H9 (cell line): Measurements from ENCODE around the gene CD3G. TPM values are rescaled to one million over a fixed set of nuclear protein-coding genes. Genes with fewer than 3 reads are reported as not detected.

Source experiments
- DNase-seq: peaks from one replicate; pipeline ENCODE4 v3.0.0-alpha.2; 2017
- H2AFZ ChIP-seq: one replicate; pipeline ENCODE4 v1.6.1; 2013; ENCODE audit warnings: mild to moderate bottlenecking, low read length, control low read depth, moderate library complexity
- H2AK5ac ChIP-seq: 2 replicates; pipeline ENCODE4 v1.6.1; 2013; ENCODE audit warnings: low read length, control low read depth, mixed read lengths; ENCODE audit not compliant: insufficient read length
- H2BK120ac ChIP-seq: one replicate; pipeline ENCODE4 v1.6.1; 2013; ENCODE audit warnings: low read depth, mild to moderate bottlenecking, low read length, control low read depth, inconsistent platforms; ENCODE audit not compliant: poor library complexity, severe bottlenecking
- H2BK12ac ChIP-seq: 2 replicates; pipeline ENCODE4 v1.6.1; 2013; ENCODE audit warnings: low read length, control low read depth, mixed read lengths, low read depth; ENCODE audit not compliant: insufficient read length
- H2BK15ac ChIP-seq: 2 replicates; pipeline ENCODE4 v1.6.1; 2013; ENCODE audit warnings: low read depth, low read length, control low read depth
- H2BK20ac ChIP-seq: one replicate; pipeline ENCODE4 v1.6.1; 2013; ENCODE audit warnings: low read depth, mild to moderate bottlenecking, low read length, control low read depth, inconsistent platforms; ENCODE audit not compliant: poor library complexity, severe bottlenecking
- H2BK5ac ChIP-seq: 2 replicates; pipeline ENCODE4 v1.6.1; 2013; ENCODE audit warnings: low read length, control low read depth, mixed read lengths; ENCODE audit not compliant: insufficient read length
- H3K14ac ChIP-seq: 2 replicates; pipeline ENCODE4 v1.6.1; 2013; ENCODE audit warnings: low read length, control low read depth; ENCODE audit not compliant: insufficient read depth
- H3K18ac ChIP-seq: 2 replicates; pipeline ENCODE4 v1.6.1; 2013; ENCODE audit warnings: low read depth, mild to moderate bottlenecking, mixed read lengths, low read length, control low read depth; ENCODE audit not compliant: insufficient read length
- H3K23ac ChIP-seq: 2 replicates; pipeline ENCODE4 v1.6.1; 2013; ENCODE audit warnings: low read length, control low read depth, mixed read lengths, low read depth; ENCODE audit not compliant: insufficient read length
- H3K23me2 ChIP-seq: 2 replicates; pipeline ENCODE4 v1.6.1; 2013; ENCODE audit warnings: low read depth, mild to moderate bottlenecking, mixed read lengths, low read length, control low read depth; ENCODE audit not compliant: insufficient read length, poor library complexity, severe bottlenecking
- H3K27ac ChIP-seq: 2 replicates; pipeline ENCODE4 v1.5.1; 2013; ENCODE audit warnings: low read length, control low read depth, mixed read lengths, low read depth; ENCODE audit not compliant: insufficient read length
- H3K27me3 ChIP-seq: 2 replicates; pipeline ENCODE4 v1.6.1; 2013; ENCODE audit warnings: low read length, control low read depth, inconsistent platforms; ENCODE audit not compliant: insufficient read depth
- H3K4ac ChIP-seq: 2 replicates; pipeline ENCODE4 v1.6.1; 2013; ENCODE audit warnings: low read depth, mild to moderate bottlenecking, control low read depth, inconsistent platforms, low read length, moderate library complexity
- H3K4me1 ChIP-seq: 2 replicates; pipeline ENCODE4 v1.6.1; 2013; ENCODE audit warnings: low read length, control low read depth, inconsistent platforms; ENCODE audit not compliant: insufficient read depth
- H3K4me2 ChIP-seq: 2 replicates; pipeline ENCODE4 v1.6.1; 2013; ENCODE audit warnings: low read length, control low read depth, mixed read lengths; ENCODE audit not compliant: insufficient read length, insufficient read depth
- H3K56ac ChIP-seq: 2 replicates; pipeline ENCODE4 v1.6.1; 2013; ENCODE audit warnings: low read depth, mild to moderate bottlenecking, mixed read lengths, low read length, control low read depth; ENCODE audit not compliant: insufficient read length
- H3K79me1 ChIP-seq: 2 replicates; pipeline ENCODE4 v1.6.1; 2013; ENCODE audit warnings: low read depth, mild to moderate bottlenecking, moderate library complexity, low read length, control low read depth, inconsistent platforms; ENCODE audit not compliant: insufficient read depth, poor library complexity, severe bottlenecking
- H3K79me2 ChIP-seq: 2 replicates; pipeline ENCODE4 v1.6.1; 2013; ENCODE audit warnings: low read length, control low read depth, inconsistent platforms; ENCODE audit not compliant: insufficient read depth
- H3K9ac ChIP-seq: 2 replicates; pipeline ENCODE4 v1.6.1; 2013; ENCODE audit warnings: low read length, control low read depth, mixed read lengths; ENCODE audit not compliant: insufficient read length; ENCODE audit errors: extremely low read depth
- H3K9me3 ChIP-seq: one replicate; pipeline ENCODE4 v1.6.1; 2013; ENCODE audit warnings: low read depth, low read length, inconsistent platforms; ENCODE audit not compliant: control insufficient read depth
- H3T11ph ChIP-seq: one replicate; pipeline ENCODE4 v1.6.1; 2013; ENCODE audit warnings: mild to moderate bottlenecking, low read length, control low read depth, inconsistent platforms
- H4K20me1 ChIP-seq: one replicate; pipeline ENCODE4 v1.6.1; 2013; ENCODE audit not compliant: control insufficient read depth, insufficient read length, insufficient read depth
- H4K5ac ChIP-seq: 2 replicates; pipeline ENCODE4 v1.6.1; 2013; ENCODE audit warnings: low read depth, mild to moderate bottlenecking, mixed read lengths, low read length, control low read depth; ENCODE audit not compliant: insufficient read length
- H4K8ac ChIP-seq: replicated peaks from 2 replicates; pipeline ENCODE4 v1.6.1; 2013; ENCODE audit warnings: low read length, control low read depth, mixed read lengths, low read depth; ENCODE audit not compliant: insufficient read length
- H4K91ac ChIP-seq: 2 replicates; pipeline ENCODE4 v1.6.1; 2013; ENCODE audit warnings: low read depth, mild to moderate bottlenecking, moderate library complexity, mixed read lengths, low read length, control low read depth; ENCODE audit not compliant: insufficient read length
- H3K27ac Mint-ChIP-seq, 3 experiments: 2 replicates in 2 of 3; 3 replicates in 1 of 3; pipeline ENCODE4 v1.8.0; 2020 to 2021; ENCODE audit warnings: mixed read lengths in 3 of 3, mild to moderate bottlenecking in 1 of 3, moderate library complexity in 1 of 3
- H3K27me3 Mint-ChIP-seq: 2 replicates; pipeline ENCODE4 v1.8.0; 2021; ENCODE audit warnings: low read depth, mild to moderate bottlenecking, moderate library complexity, mixed read lengths
- H3K36me3 Mint-ChIP-seq, 3 experiments: 2 replicates in 2 of 3; 3 replicates in 1 of 3; pipeline ENCODE4 v1.8.0; 2020 to 2021; ENCODE audit warnings: low read depth in 3 of 3, mixed read lengths in 3 of 3; ENCODE audit not compliant: insufficient read depth in 1 of 3
- H3K4me1 Mint-ChIP-seq, 2 experiments: 2 replicates each; pipeline ENCODE4 v1.8.0; 2020; ENCODE audit warnings: mixed read lengths in 2 of 2
- H3K4me3 Mint-ChIP-seq, 2 experiments: 2 replicates in 1 of 2; 3 replicates in 1 of 2; pipeline ENCODE4 v1.8.0; 2020 to 2021; ENCODE audit warnings: mild to moderate bottlenecking in 2 of 2, mixed read lengths in 2 of 2, moderate library complexity in 1 of 2
- H3K9me3 Mint-ChIP-seq, 2 experiments: 2 replicates in 1 of 2; 3 replicates in 1 of 2; pipeline ENCODE4 v1.8.0; 2020; ENCODE audit warnings: mild to moderate bottlenecking in 2 of 2, mixed read lengths in 2 of 2, moderate library complexity in 1 of 2
- CTCF ChIP-seq: fragments of 200-600 bp; sonication (generic); conservative IDR thresholded peaks from 3 replicates; pipeline ENCODE4 v1.8.0; 2021; ENCODE audit warnings: antibody characterized with exemption, mild to moderate bottlenecking
- WGBS: extraction: QIAGEN DNeasy Blood & Tissue Kit; methylation state at CpG from one replicate; pipeline ENCODE4 v1.1.7; 2013; ENCODE audit warnings: missing lambda C conversion rate, low lambda C conversion rate, mixed read lengths; ENCODE audit not compliant: insufficient read length; ENCODE audit errors: extremely low coverage; 5-methylcytosine and 5-hydroxymethylcytosine counted together
- total RNA-seq: library from RNA; stranded (reverse); gene quantifications from 2 replicates; pipeline ENCODE4 v1.2.1, GENCODE V29; 2021

The CD3G gene
- total RNA-seq, 1 experiment from 2014 or later, result not detected

GRCh38 chr11:118318581-118319336 is 25.4 kb upstream of the CD3G start:
- H2AK5ac ChIP-seq, result no peak overlapping the region
- no peaks in the 10 kb centered on the region for H4K20me1 ChIP-seq
- H3K23me2 ChIP-seq, result peaks cover 9% of the 10 kb centered on the region
- Mint-ChIP-seq H3K4me1 (peaks cover 33 to 41% of the 10 kb centered on the region in 2 experiments), H3K4me3 (no peak overlapping the region), H3K27me3 (peaks cover 20% of the 10 kb centered on the region), H3K36me3 (peaks cover 0 to 3% (median 2%) of the 10 kb centered on the region in 3 experiments; a peak in 2 of 7 replicates), H3K27ac (no peak overlapping the region), H3K9me3 (peaks cover 0 to 3% of the 10 kb centered on the region in 2 experiments; a peak in 2 of 5 replicates)
- no peak overlapping the region for H3K27ac ChIP-seq
- H2BK20ac ChIP-seq, result no peak overlapping the region
- no peaks in the 10 kb centered on the region for H3K9me3 ChIP-seq
- H3K4me2 ChIP-seq, result no peak overlapping the region
- no CpG with 5 or more reads among the region's 11 CpGs for WGBS
- no peak overlapping the region for H3K18ac ChIP-seq
- no peak overlapping the region for H2AFZ ChIP-seq
- H3K14ac ChIP-seq, result no peak overlapping the region
- TF ChIP-seq CTCF, result no peak
- no peaks in the 10 kb centered on the region for H3K27me3 ChIP-seq
- H2BK15ac ChIP-seq, result no peak overlapping the region
- no peak overlapping the region for H4K5ac ChIP-seq
- H3K79me1 ChIP-seq, result no peaks in the 10 kb centered on the region
- H3K4ac ChIP-seq, result no peak overlapping the region
- H3T11ph ChIP-seq, result no peak overlapping the region
- H2BK12ac ChIP-seq, result no peak overlapping the region
- H3K56ac ChIP-seq, result no peak overlapping the region
- no peak overlapping the region for H4K8ac ChIP-seq
- H2BK120ac ChIP-seq, result no peak overlapping the region
- no peak overlapping the region for H4K91ac ChIP-seq
- DNase-seq, result no peak
- peaks cover 7% of the 10 kb centered on the region; the same call in 1 of the 2 replicates for H3K4me1 ChIP-seq
- no peak overlapping the region for H3K23ac ChIP-seq
- H2BK5ac ChIP-seq, result no peak overlapping the region
- H3K9ac ChIP-seq, result no peak overlapping the region
- no peaks in the 10 kb centered on the region for H3K79me2 ChIP-seq
